ENCODE measurements around the gene SP8. TPM values are rescaled to one million over a fixed set of nuclear protein-coding genes. Genes with fewer than 3 reads are reported as not detected.

The SP8 gene
- polyA plus RNA-seq, 2 of the 4 experiments (the other 2 are of a cell fraction): not detected

DNA sequence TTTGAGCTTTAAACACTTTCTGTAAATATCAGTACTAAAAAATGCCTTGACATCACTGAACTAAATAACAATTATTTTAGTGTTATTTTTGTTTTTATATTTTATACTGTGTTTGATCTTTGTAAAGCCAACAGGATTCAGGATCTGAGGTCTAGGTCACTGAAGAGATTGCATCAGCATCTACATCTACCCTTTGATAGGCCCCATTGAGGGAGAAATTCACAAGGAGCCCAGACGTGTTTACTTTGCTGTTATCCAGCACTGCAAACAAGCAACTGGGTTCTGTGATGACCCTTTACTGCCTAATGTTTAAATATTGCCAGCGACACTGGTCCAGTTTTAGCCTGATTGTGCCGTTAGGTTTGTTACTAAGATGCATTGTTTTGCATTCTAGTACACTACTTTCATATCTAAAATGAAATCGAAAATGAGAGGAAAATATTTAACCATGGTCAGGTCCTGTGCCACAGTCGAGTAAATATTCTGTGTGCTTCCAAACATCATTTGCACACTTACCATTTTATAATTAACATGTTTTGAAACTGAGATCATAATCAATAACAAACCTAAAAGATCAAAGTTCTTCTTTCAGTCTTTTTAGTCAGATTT, 48.7 kb downstream of the SP8 start:
- peak in 1 of 2 experiments; percentile 39 for DNase-seq (ENCODE audit: low read depth in 1 of 2, low spot score in 1 of 2)
- H3K4me3 ChIP-seq: peak overlapping the region; percentile 21; the same call in 1 of the 3 replicates
- peak in 1 of 2 experiments; percentile 66; a peak in 3 of 6 replicates for ATAC-seq
- H3K4me1 ChIP-seq: peaks cover 17% of the 10 kb centered on the region
- peak overlapping the region; percentile 32 to 62; a peak in 5 of 6 replicates for H3K27ac ChIP-seq
- no peak for FAIRE-seq
- no peaks in the 10 kb centered on the region for H3K9me3 ChIP-seq
- ChIA-PET POLR2A (no interaction called here), CTCF (interaction anchor here (0.6 to 1.5 kb wide), 2 partner anchors 20 to 1262 kb away, joined by 3 read pairs; no protein-coding TSS in a partner anchor)
- WGBS (ENCODE audit: missing lambda C conversion rate): 2% methylated on average over 5 of the region's 5 CpGs
- TF ChIP-seq FOXS1 (CRISPR knock-in tag; IDR thresholded peaks at IDR 0.05) (no peak), CEBPB (IDR thresholded peaks at IDR 0.05) (0 out of 4 replicates have a peak, but pooled peaks of 1 of the 2 experiments have one; percentile 16)
- peak overlapping the region; percentile 83 for H3K4me2 ChIP-seq

GRCh38 chr7:20735346-20736065, 51.2 kb downstream of the SP8 start:
- H3K27ac ChIP-seq: no peak overlapping the region
- no peak overlapping the region for H3K4me3 ChIP-seq
- H3K4me2 ChIP-seq: no peak overlapping the region
- peaks cover 17% of the 10 kb centered on the region for H3K4me1 ChIP-seq
- ChIA-PET CTCF (interaction anchor here (0.8 kb wide), 1 partner anchor 9 kb away, joined by 4 read pairs; no protein-coding TSS in a partner anchor), POLR2A (no interaction called here)
- TF ChIP-seq CHD4 (IDR thresholded peaks at IDR 0.05; ENCODE audit: borderline replicate concordance) (no peak), ZFP36 (IDR thresholded peaks at IDR 0.05; ENCODE audit: borderline replicate concordance, partially characterized antibody) (no peak), NPAS2 (CRISPR knock-in tag; IDR thresholded peaks at IDR 0.05; ENCODE audit: borderline replicate concordance) (no peak), MAZ (IDR thresholded peaks at IDR 0.05; ENCODE audit: borderline replicate concordance, low read depth, low read length) (no peak), FOSL2 (IDR thresholded peaks at IDR 0.05) (no peak), FOSL2 (CRISPR knock-in tag; IDR thresholded peaks at IDR 0.05) (no peak), FOSB (CRISPR knock-in tag; IDR thresholded peaks at IDR 0.05) (no peak), JUNB (IDR thresholded peaks at IDR 0.05) (no peak), MAFK (IDR thresholded peaks at IDR 0.05; ENCODE audit: partially characterized antibody) (no peak), ZNF302 (CRISPR knock-in tag; IDR thresholded peaks at IDR 0.05) (no peak), GATA3 (IDR thresholded peaks at IDR 0.05; ENCODE audit: borderline replicate concordance) (no peak), SMC3 (IDR thresholded peaks at IDR 0.05) (no peak), KDM5A (IDR thresholded peaks at IDR 0.05) (no peak), POLR2AphosphoS2 (conservative IDR thresholded peaks at IDR 0.05; ENCODE audit: low read length) (no peak), RFX5 (IDR thresholded peaks at IDR 0.05) (no peak), HOXB13 (CRISPR knock-in tag; IDR thresholded peaks at IDR 0.05; ENCODE audit: low read depth) (no peak), JUN (IDR thresholded peaks at IDR 0.05) (no peak), ZC3H11A (IDR thresholded peaks at IDR 0.05) (no peak), HOXA7 (CRISPR knock-in tag; IDR thresholded peaks at IDR 0.05) (no peak)
- TF ChIP-seq, protein P1, sequence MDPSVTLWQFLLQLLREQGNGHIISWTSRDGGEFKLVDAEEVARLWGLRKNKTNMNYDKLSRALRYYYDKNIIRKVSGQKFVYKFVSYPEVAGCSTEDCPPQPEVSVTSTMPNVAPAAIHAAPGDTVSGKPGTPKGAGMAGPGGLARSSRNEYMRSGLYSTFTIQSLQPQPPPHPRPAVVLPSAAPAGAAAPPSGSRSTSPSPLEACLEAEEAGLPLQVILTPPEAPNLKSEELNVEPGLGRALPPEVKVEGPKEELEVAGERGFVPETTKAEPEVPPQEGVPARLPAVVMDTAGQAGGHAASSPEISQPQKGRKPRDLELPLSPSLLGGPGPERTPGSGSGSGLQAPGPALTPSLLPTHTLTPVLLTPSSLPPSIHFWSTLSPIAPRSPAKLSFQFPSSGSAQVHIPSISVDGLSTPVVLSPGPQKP (IDR thresholded peaks at IDR 0.05; ENCODE audit: low read depth, low read length): no peak
- no peak for FAIRE-seq
- no peaks in the 10 kb centered on the region for H3K9me3 ChIP-seq
- ATAC-seq: no peak
- DNase-seq (ENCODE audit: low read depth in 1 of 2, low spot score in 1 of 2): no peak
- 73% methylated on average over 4 of the region's 4 CpGs for WGBS (ENCODE audit: missing lambda C conversion rate)

Other genes with a start within 250 kb of the SP8 start
- not detected in 2 replicates for gene ABCB5, start 171.2 kb downstream of the SP8 start, polyA plus RNA-seq (2011; rRNA removed)
- gene ABCB5, start 171.2 kb downstream of the SP8 start, polyA plus RNA-seq (2017; fragmentation: RNase III; extraction: RNeasy Plus Mini Kit Qiagen cat#74134 plus additional on column Dnase treatment): not detected in 3 replicates